K562 (cell line): ENCODE results near the gene CLK4. TPM values are rescaled to one million over a fixed set of nuclear protein-coding genes. Genes with fewer than 3 reads are reported as not detected.

ENCODE experiments used
- ATAC-seq: fragments of 200-7000 bp; cut with Tn5 transposase; 3 replicates; pipeline ENCODE4 v1.9.1; 2020; ENCODE audit warnings: moderate library complexity
- BruUV-seq: library from RNA; stranded (reverse); fragments of 400-500 nt; replicated peaks from 2 replicates; lab custom pipeline; 2021; lab: Mats Ljungman, UMichigan
- CTCF ChIA-PET: fragments of 300-600 bp; formaldehyde crosslinking; extraction: SDS; loops from one replicate; lab custom pipeline; 2021; ENCODE audit warnings: low intra/inter-chr PET ratio; lab: Yijun Ruan, JAX
- POLR2A ChIA-PET: fragments of 300-600, 350-650 bp; sonication (Branson Sonifier 250); formaldehyde crosslinking; extraction: SDS; loops from one replicate; lab custom pipeline; 2021; ENCODE audit warnings: antibody characterized with exemption, inconsistent platforms; lab: Yijun Ruan, JAX
- DNase-seq, 4 experiments: peaks; one replicate each; pipeline versions ENCODE4 v3.0.0 to v3.0.0-alpha.2; 2011 to 2018; ENCODE audit warnings: low spot score in 3 of 4, mixed read lengths in 3 of 4; ENCODE audit errors: extremely low read depth in 1 of 4
- FAIRE-seq: peaks from 2 replicates; lab custom pipeline; 2011; peaks lifted over from hg19 to GRCh38; lab: Jason Lieb, UNC
- H2AFZ ChIP-seq: 2 replicates; pipeline ENCODE4 v1.6.0; 2011; ENCODE audit warnings: low read depth, low read length, control low read depth, inconsistent platforms
- H3K27ac ChIP-seq: fragments of 200-600 bp; 3 replicates; pipeline ENCODE4 v1.8.0; 2011; ENCODE audit warnings: low read depth, mild to moderate bottlenecking, control low read depth, inconsistent platforms, low read length, moderate library complexity, mixed read lengths; ENCODE audit errors: extremely low read depth
- H3K27me3 ChIP-seq, 2 experiments: fragments of 300-600 bp in 1 of 2; 2 replicates in 1 of 2; 3 replicates in 1 of 2; pipeline versions ENCODE4 v1.6.0 to v1.8.0; 2011; ENCODE audit warnings: inconsistent platforms in 2 of 2, low read length in 2 of 2, mild to moderate bottlenecking in 1 of 2, mixed read lengths in 1 of 2, moderate library complexity in 1 of 2; ENCODE audit not compliant: control insufficient read depth in 2 of 2, insufficient read depth in 2 of 2
- H3K36me3 ChIP-seq: fragments of 300-600 bp; 3 replicates; pipeline ENCODE4 v1.8.0; 2011; ENCODE audit warnings: mild to moderate bottlenecking, low read length, inconsistent platforms; ENCODE audit not compliant: control insufficient read depth, insufficient read depth
- H3K4me1 ChIP-seq, 2 experiments: fragments of 200-600 bp in 1 of 2; replicated peaks in 1 of 2; 2 replicates in 1 of 2; 3 replicates in 1 of 2; pipeline versions ENCODE4 v1.5.1 to v1.8.0; 2011; ENCODE audit warnings: inconsistent platforms in 2 of 2, low read length in 2 of 2, mild to moderate bottlenecking in 1 of 2, mixed read lengths in 1 of 2, moderate library complexity in 1 of 2; ENCODE audit not compliant: control insufficient read depth in 2 of 2, insufficient read depth in 2 of 2
- H3K4me2 ChIP-seq: 2 replicates; pipeline ENCODE4 v1.6.1; 2011; ENCODE audit warnings: low read length, control low read depth, inconsistent platforms, mixed read lengths; ENCODE audit not compliant: insufficient read depth
- H3K4me3 ChIP-seq: fragments of 200-600 bp; sonication (generic), shearing (Covaris generic); 2 replicates; pipeline ENCODE4 v1.5.1; 2016; ENCODE audit warnings: control low read depth, inconsistent platforms
- H3K79me2 ChIP-seq: fragments of 200-600 bp; 3 replicates; pipeline ENCODE4 v1.8.0; 2011; ENCODE audit warnings: low read length, inconsistent platforms; ENCODE audit not compliant: control insufficient read depth, insufficient read depth
- H3K9ac ChIP-seq, 2 experiments: 2 replicates each; pipeline versions ENCODE4 v1.6.0 to v1.6.1; 2011; ENCODE audit warnings: low read depth in 2 of 2, low read length in 2 of 2, control low read depth in 1 of 2, inconsistent platforms in 1 of 2, mild to moderate bottlenecking in 1 of 2, mixed read lengths in 1 of 2; ENCODE audit not compliant: insufficient read depth in 1 of 2
- H3K9me1 ChIP-seq: one replicate; pipeline ENCODE4 v1.6.0; 2011; ENCODE audit warnings: inconsistent platforms, mild to moderate bottlenecking, low read length, moderate library complexity; ENCODE audit not compliant: control insufficient read depth, insufficient read depth
- H3K9me3 ChIP-seq: replicated peaks from 2 replicates; pipeline ENCODE4 v1.5.1; 2011; ENCODE audit warnings: low read depth, low read length, inconsistent platforms; ENCODE audit not compliant: control insufficient read depth, insufficient read depth
- H4K20me1 ChIP-seq: replicated peaks from 2 replicates; pipeline ENCODE4 v1.6.1; 2011; ENCODE audit warnings: low read length, inconsistent platforms, mixed read lengths; ENCODE audit not compliant: control insufficient read depth, insufficient read depth
- CAMTA2 ChIP-seq: fragments of 250-450 bp; sonication (Bioruptor Pico); conservative IDR thresholded peaks from 2 replicates; pipeline ENCODE4 v1.5.1; 2022
- CREBBP ChIP-seq: IDR thresholded peaks from one replicate; pipeline ENCODE4 v1.6.1; 2012; ENCODE audit warnings: low read depth, mild to moderate bottlenecking, control low read depth, inconsistent platforms, low read length
- SMAD2 ChIP-seq: fragments of 150-350 bp; IDR thresholded peaks from 2 replicates; pipeline ENCODE4 v1.6.1; 2014; ENCODE audit warnings: low read depth, mild to moderate bottlenecking, low read length
- STAT5B ChIP-seq: fragments of 250-450 bp; sonication (Bioruptor Pico); IDR thresholded peaks from 2 replicates; pipeline ENCODE4 v1.8.0; 2021; ENCODE audit warnings: mild to moderate bottlenecking, inconsistent platforms
- TAF9B ChIP-seq: fragments of 450-650 bp; IDR thresholded peaks from 2 replicates; pipeline ENCODE4 v1.6.1; 2018; ENCODE audit warnings: mild to moderate bottlenecking; ENCODE audit not compliant: partially characterized antibody
- ZBTB17 ChIP-seq: fragments of 450-650 bp; formaldehyde crosslinking; IDR thresholded peaks from 2 replicates; pipeline ENCODE4 v1.4.0; 2020; ENCODE audit warnings: mild to moderate bottlenecking
- WGBS: fragments of 100-300 bp; shearing (Covaris generic); methylation state at CpG from one replicate; pipeline ENCODE4 v1.1.6; 2016; ENCODE audit warnings: low coverage, mixed read lengths; ENCODE audit not compliant: insufficient coverage; ENCODE audit errors: missing lambda C conversion rate; 5-methylcytosine and 5-hydroxymethylcytosine counted together
- in situ Hi-C: fragments of 300-500 bp; cut with MboI; formaldehyde crosslinking; loops from 4 replicates; pipeline ENCODE4 v1.15.0; 2018; ENCODE audit warnings: inconsistent platforms, mixed read lengths
- intact Hi-C: fragments of 100-400 bp; cut with micrococcal nuclease; formaldehyde crosslinking; loops from 2 replicates; pipeline ENCODE4 v1.14.2; 2022
- polyA plus RNA-seq, 8 experiments: library from polyadenylated mRNA; depleted of rRNA in 4 of 8; stranded (reverse) in 5 of 8; unstranded in 3 of 8; fragments of >200 nt; fragmentation: Nextera tagmentation in 2 of 8; fragmentation: Illumina TruSeq in 1 of 8; extraction: Ambion mirVana in 2 of 8; extraction: Trizol in 1 of 8; gene quantifications; 2 replicates each; pipeline versions ENCODE4 v1.2.1 to v1.2.3, GENCODE V29; 2011 to 2014; ENCODE audit warnings: inconsistent platforms in 1 of 8, missing spikeins in 1 of 8
- total RNA-seq, 7 experiments: library from RNA; depleted of rRNA in 6 of 7; stranded (reverse); fragments of >200 nt in 6 of 7; fragmentation: Illumina TruSeq in 2 of 7; extraction: Trizol in 2 of 7; gene quantifications; 2 replicates each; pipeline versions ENCODE4 v1.2.1 to v1.2.3, GENCODE V29; 2011 to 2021; ENCODE audit warnings: low replicate concordance in 1 of 7
- TF ChIP-seq, protein P1 (sequence below): fragments of 250-450 bp; sonication (Bioruptor Pico); IDR thresholded peaks from 2 replicates; pipeline ENCODE4 v1.8.0; 2021; ENCODE audit warnings: moderate library complexity, mild to moderate bottlenecking, inconsistent platforms

The CLK4 gene
- total and polyA plus RNA-seq, 9 of the 15 experiments (the other 6 are each of a cell fraction or from before 2014, with no cell fraction given) = 10.5 to 23.1 (median 13.9) TPM

DNA sequence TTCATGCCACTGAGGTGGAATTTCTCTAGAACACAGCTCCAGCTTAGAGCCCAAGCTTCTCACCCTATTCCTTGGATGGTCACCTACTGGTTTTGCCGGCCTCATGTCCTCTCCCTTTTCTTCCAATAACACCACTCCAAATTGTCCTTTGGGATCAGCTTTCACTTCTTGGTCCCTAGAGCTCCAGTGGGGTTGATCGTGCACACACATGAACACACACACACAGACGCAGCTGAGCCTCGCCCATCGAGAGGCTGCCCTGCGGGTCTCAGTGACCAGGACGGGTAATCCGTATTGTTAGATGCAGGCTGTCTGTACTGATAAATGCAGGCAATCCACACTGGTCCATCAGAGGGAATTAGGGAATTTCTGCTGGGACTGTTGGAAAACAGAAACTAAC, 43.6 kb downstream of the CLK4 start:
- H3K9me1 ChIP-seq = no peaks in the 10 kb centered on the region
- intact Hi-C loops (no loop called here), in situ Hi-C loops (no loop called here)
- H3K9ac ChIP-seq = no peak overlapping the region
- H3K36me3 ChIP-seq = no peaks in the 10 kb centered on the region
- under 1% methylated on average over 8 of the region's 8 CpGs for WGBS
- no peaks in the 10 kb centered on the region for H4K20me1 ChIP-seq
- BruUV-seq = no TSS peak
- ChIA-PET CTCF (no interaction called here), POLR2A (interaction anchor here (0.6 to 1.0 kb wide), 2 partner anchors 370 to 947 kb away, joined by 3 read pairs; no protein-coding TSS in a partner anchor)
- DNase-seq (no peak), FAIRE-seq (no peak), ATAC-seq (no peak)
- no peak overlapping the region for H3K4me3 ChIP-seq
- TF ChIP-seq, protein P1, sequence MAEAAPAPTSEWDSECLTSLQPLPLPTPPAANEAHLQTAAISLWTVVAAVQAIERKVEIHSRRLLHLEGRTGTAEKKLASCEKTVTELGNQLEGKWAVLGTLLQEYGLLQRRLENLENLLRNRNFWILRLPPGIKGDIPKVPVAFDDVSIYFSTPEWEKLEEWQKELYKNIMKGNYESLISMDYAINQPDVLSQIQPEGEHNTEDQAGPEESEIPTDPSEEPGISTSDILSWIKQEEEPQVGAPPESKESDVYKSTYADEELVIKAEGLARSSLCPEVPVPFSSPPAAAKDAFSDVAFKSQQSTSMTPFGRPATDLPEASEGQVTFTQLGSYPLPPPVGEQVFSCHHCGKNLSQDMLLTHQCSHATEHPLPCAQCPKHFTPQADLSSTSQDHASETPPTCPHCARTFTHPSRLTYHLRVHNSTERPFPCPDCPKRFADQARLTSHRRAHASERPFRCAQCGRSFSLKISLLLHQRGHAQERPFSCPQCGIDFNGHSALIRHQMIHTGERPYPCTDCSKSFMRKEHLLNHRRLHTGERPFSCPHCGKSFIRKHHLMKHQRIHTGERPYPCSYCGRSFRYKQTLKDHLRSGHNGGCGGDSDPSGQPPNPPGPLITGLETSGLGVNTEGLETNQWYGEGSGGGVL = no peak
- TF ChIP-seq CAMTA2 = no peak
- TF ChIP-seq ZBTB17 (CRISPR knock-in tag) = no peak
- no peak for TF ChIP-seq STAT5B (CRISPR knock-in tag)
- TF ChIP-seq TAF9B = no peak
- no peak for TF ChIP-seq CREBBP
- no peak for TF ChIP-seq SMAD2
- H2AFZ ChIP-seq = no peak overlapping the region
- H3K9me3 ChIP-seq = no peaks in the 10 kb centered on the region
- peaks cover 15 to 61% of the 10 kb centered on the region in 2 experiments for H3K27me3 ChIP-seq
- no peak overlapping the region for H3K4me2 ChIP-seq
- no peak overlapping the region for H3K27ac ChIP-seq
- no peaks in the 10 kb centered on the region for H3K79me2 ChIP-seq
- no peaks in the 10 kb centered on the region; a peak in 1 of 5 replicates for H3K4me1 ChIP-seq
